K562 (cell line): Measurements from ENCODE around the gene SCP2. TPM values are rescaled to one million over a fixed set of nuclear protein-coding genes. Genes with fewer than 3 reads are reported as not detected.

Source experiments
- ATAC-seq: fragments of 200-7000 bp; cut with Tn5 transposase; 3 replicates; pipeline ENCODE4 v1.9.1; 2020; ENCODE audit warnings: moderate library complexity
- BruUV-seq: library from RNA; stranded (reverse); fragments of 400-500 nt; replicated peaks from 2 replicates; lab custom pipeline; 2021; lab: Mats Ljungman, UMichigan
- CTCF ChIA-PET: fragments of 300-600 bp; formaldehyde crosslinking; extraction: SDS; loops from one replicate; lab custom pipeline; 2021; ENCODE audit warnings: low intra/inter-chr PET ratio; lab: Yijun Ruan, JAX
- POLR2A ChIA-PET: fragments of 300-600, 350-650 bp; sonication (Branson Sonifier 250); formaldehyde crosslinking; extraction: SDS; loops from one replicate; lab custom pipeline; 2021; ENCODE audit warnings: antibody characterized with exemption, inconsistent platforms; lab: Yijun Ruan, JAX
- DNase-seq, 4 experiments: peaks; one replicate each; pipeline versions ENCODE4 v3.0.0 to v3.0.0-alpha.2; 2011 to 2018; ENCODE audit warnings: low spot score in 3 of 4, mixed read lengths in 3 of 4; ENCODE audit errors: extremely low read depth in 1 of 4
- FAIRE-seq: peaks from 2 replicates; lab custom pipeline; 2011; peaks lifted over from hg19 to GRCh38; lab: Jason Lieb, UNC
- H2AFZ ChIP-seq: 2 replicates; pipeline ENCODE4 v1.6.0; 2011; ENCODE audit warnings: low read depth, low read length, control low read depth, inconsistent platforms
- H3K27ac ChIP-seq: fragments of 200-600 bp; 3 replicates; pipeline ENCODE4 v1.8.0; 2011; ENCODE audit warnings: low read depth, mild to moderate bottlenecking, control low read depth, inconsistent platforms, low read length, moderate library complexity, mixed read lengths; ENCODE audit errors: extremely low read depth
- H3K27me3 ChIP-seq, 2 experiments: fragments of 300-600 bp in 1 of 2; 2 replicates in 1 of 2; 3 replicates in 1 of 2; pipeline versions ENCODE4 v1.6.0 to v1.8.0; 2011; ENCODE audit warnings: inconsistent platforms in 2 of 2, low read length in 2 of 2, mild to moderate bottlenecking in 1 of 2, mixed read lengths in 1 of 2, moderate library complexity in 1 of 2; ENCODE audit not compliant: control insufficient read depth in 2 of 2, insufficient read depth in 2 of 2
- H3K36me3 ChIP-seq: fragments of 300-600 bp; 3 replicates; pipeline ENCODE4 v1.8.0; 2011; ENCODE audit warnings: mild to moderate bottlenecking, low read length, inconsistent platforms; ENCODE audit not compliant: control insufficient read depth, insufficient read depth
- H3K4me1 ChIP-seq, 2 experiments: fragments of 200-600 bp in 1 of 2; replicated peaks in 1 of 2; 2 replicates in 1 of 2; 3 replicates in 1 of 2; pipeline versions ENCODE4 v1.5.1 to v1.8.0; 2011; ENCODE audit warnings: inconsistent platforms in 2 of 2, low read length in 2 of 2, mild to moderate bottlenecking in 1 of 2, mixed read lengths in 1 of 2, moderate library complexity in 1 of 2; ENCODE audit not compliant: control insufficient read depth in 2 of 2, insufficient read depth in 2 of 2
- H3K4me2 ChIP-seq: 2 replicates; pipeline ENCODE4 v1.6.1; 2011; ENCODE audit warnings: low read length, control low read depth, inconsistent platforms, mixed read lengths; ENCODE audit not compliant: insufficient read depth
- H3K4me3 ChIP-seq: fragments of 200-600 bp; sonication (generic), shearing (Covaris generic); 2 replicates; pipeline ENCODE4 v1.5.1; 2016; ENCODE audit warnings: control low read depth, inconsistent platforms
- H3K79me2 ChIP-seq: fragments of 200-600 bp; 3 replicates; pipeline ENCODE4 v1.8.0; 2011; ENCODE audit warnings: low read length, inconsistent platforms; ENCODE audit not compliant: control insufficient read depth, insufficient read depth
- H3K9ac ChIP-seq, 2 experiments: 2 replicates each; pipeline versions ENCODE4 v1.6.0 to v1.6.1; 2011; ENCODE audit warnings: low read depth in 2 of 2, low read length in 2 of 2, control low read depth in 1 of 2, inconsistent platforms in 1 of 2, mild to moderate bottlenecking in 1 of 2, mixed read lengths in 1 of 2; ENCODE audit not compliant: insufficient read depth in 1 of 2
- H3K9me1 ChIP-seq: one replicate; pipeline ENCODE4 v1.6.0; 2011; ENCODE audit warnings: inconsistent platforms, mild to moderate bottlenecking, low read length, moderate library complexity; ENCODE audit not compliant: control insufficient read depth, insufficient read depth
- H3K9me3 ChIP-seq: replicated peaks from 2 replicates; pipeline ENCODE4 v1.5.1; 2011; ENCODE audit warnings: low read depth, low read length, inconsistent platforms; ENCODE audit not compliant: control insufficient read depth, insufficient read depth
- H4K20me1 ChIP-seq: replicated peaks from 2 replicates; pipeline ENCODE4 v1.6.1; 2011; ENCODE audit warnings: low read length, inconsistent platforms, mixed read lengths; ENCODE audit not compliant: control insufficient read depth, insufficient read depth
- CREB5 ChIP-seq: fragments of 250-450 bp; sonication (Bioruptor Pico); IDR thresholded peaks from 2 replicates; pipeline ENCODE4 v1.5.0; 2020; ENCODE audit warnings: mild to moderate bottlenecking
- FIP1L1 ChIP-seq: fragments of 200-400 bp; formaldehyde crosslinking; IDR thresholded peaks from 2 replicates; pipeline ENCODE4 v1.6.1; 2018; ENCODE audit warnings: mild to moderate bottlenecking, low read depth, low read length; ENCODE audit not compliant: poor library complexity, severe bottlenecking
- KAT2B ChIP-seq: IDR thresholded peaks from one replicate; pipeline ENCODE4 v1.6.1; 2012; ENCODE audit warnings: low read depth, mild to moderate bottlenecking, control low read depth, inconsistent platforms, low read length, moderate library complexity
- MCM3 ChIP-seq: fragments of 450-650 bp; IDR thresholded peaks from 2 replicates; pipeline ENCODE4 v1.6.1; 2016
- PHTF2 ChIP-seq: fragments of 250-450 bp; sonication (Bioruptor Pico); IDR thresholded peaks from 2 replicates; pipeline ENCODE4 v1.5.0; 2021; ENCODE audit warnings: mild to moderate bottlenecking
- SETDB1 ChIP-seq: IDR thresholded peaks from one replicate; pipeline ENCODE4 v1.6.1; 2012; ENCODE audit warnings: low read length, control low read depth, inconsistent platforms
- SIN3B ChIP-seq: fragments of 450-650 bp; IDR thresholded peaks from 2 replicates; pipeline ENCODE4 v1.6.1; 2017; ENCODE audit warnings: low read depth, mild to moderate bottlenecking, moderate library complexity
- SMAD4 ChIP-seq: fragments of 250-450 bp; sonication (Bioruptor Pico); conservative IDR thresholded peaks from 2 replicates; pipeline ENCODE4 v1.8.0; 2021; ENCODE audit warnings: inconsistent platforms, mild to moderate bottlenecking, moderate library complexity
- THAP7 ChIP-seq: fragments of 250-450 bp; sonication (Bioruptor Pico); IDR thresholded peaks from 2 replicates; pipeline ENCODE4 v1.5.0; 2021
- ZBTB33 ChIP-seq: sonication (generic); formaldehyde crosslinking; IDR thresholded peaks from 2 replicates; pipeline ENCODE4 v1.8.1; 2023; ENCODE audit warnings: mild to moderate bottlenecking, missing genetic modification reagents
- ZNF408 ChIP-seq: fragments of 250-450 bp; sonication (Bioruptor Pico); IDR thresholded peaks from 2 replicates; pipeline ENCODE4 v1.4.0; 2020; ENCODE audit warnings: low read depth, mild to moderate bottlenecking, moderate library complexity
- WGBS: fragments of 100-300 bp; shearing (Covaris generic); methylation state at CpG from one replicate; pipeline ENCODE4 v1.1.6; 2016; ENCODE audit warnings: low coverage, mixed read lengths; ENCODE audit not compliant: insufficient coverage; ENCODE audit errors: missing lambda C conversion rate; 5-methylcytosine and 5-hydroxymethylcytosine counted together
- in situ Hi-C: fragments of 300-500 bp; cut with MboI; formaldehyde crosslinking; loops from 4 replicates; pipeline ENCODE4 v1.15.0; 2018; ENCODE audit warnings: inconsistent platforms, mixed read lengths
- intact Hi-C: fragments of 100-400 bp; cut with micrococcal nuclease; formaldehyde crosslinking; loops from 2 replicates; pipeline ENCODE4 v1.14.2; 2022
- polyA plus RNA-seq, 8 experiments: library from polyadenylated mRNA; depleted of rRNA in 4 of 8; stranded (reverse) in 5 of 8; unstranded in 3 of 8; fragments of >200 nt; fragmentation: Nextera tagmentation in 2 of 8; fragmentation: Illumina TruSeq in 1 of 8; extraction: Ambion mirVana in 2 of 8; extraction: Trizol in 1 of 8; gene quantifications; 2 replicates each; pipeline versions ENCODE4 v1.2.1 to v1.2.3, GENCODE V29; 2011 to 2014; ENCODE audit warnings: inconsistent platforms in 1 of 8, missing spikeins in 1 of 8
- total RNA-seq, 7 experiments: library from RNA; depleted of rRNA in 6 of 7; stranded (reverse); fragments of >200 nt in 6 of 7; fragmentation: Illumina TruSeq in 2 of 7; extraction: Trizol in 2 of 7; gene quantifications; 2 replicates each; pipeline versions ENCODE4 v1.2.1 to v1.2.3, GENCODE V29; 2011 to 2021; ENCODE audit warnings: low replicate concordance in 1 of 7

Gene SCP2
- total and polyA plus RNA-seq, 9 of the 15 experiments (the other 6 are each of a cell fraction or from before 2014, with no cell fraction given), result 63.8 to 258 (median 106) TPM

DNA sequence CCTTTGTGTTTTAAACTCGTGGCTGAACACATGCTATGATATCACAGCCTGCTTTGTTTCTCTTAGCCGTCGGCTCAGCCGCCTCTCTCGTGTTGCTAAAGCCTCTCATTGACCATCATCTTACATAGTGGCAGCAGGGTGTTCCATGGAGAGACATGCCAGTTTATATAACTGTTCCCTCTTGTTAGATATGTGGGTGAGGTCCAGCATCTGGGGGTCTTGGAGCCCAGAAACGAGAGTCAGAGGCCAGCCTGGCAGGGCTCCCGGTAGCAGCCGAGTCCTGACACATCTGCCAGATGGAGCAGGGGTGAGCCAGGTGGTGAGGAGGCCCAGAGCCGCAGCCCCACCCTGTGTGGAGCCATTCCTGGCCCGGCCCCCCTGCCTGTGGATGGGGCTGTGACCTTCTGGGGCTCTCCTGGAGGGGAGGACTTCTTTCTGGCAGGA, 146.8 kb downstream of the SCP2 start:
- POLR2A ChIA-PET, result interaction anchor here (0.7 kb wide), 1 partner anchor 323 kb away, joined by 3 read pairs; no protein-coding TSS in a partner anchor

More for the DNA sequence above, 146.8 kb downstream of the SCP2 start:
- no peaks in the 10 kb centered on the region for H3K36me3 ChIP-seq
- DNase-seq (no peak), ATAC-seq (peak; percentile 11; the same call in 2 of the 3 replicates), FAIRE-seq (no peak)
- H3K9me3 ChIP-seq, result no peaks in the 10 kb centered on the region
- 17% methylated on average over 10 of the region's 10 CpGs for WGBS
- peaks cover 12 to 36% of the 10 kb centered on the region in 2 experiments; a peak in 4 of 5 replicates for H3K27me3 ChIP-seq
- CTCF ChIA-PET, result no interaction called here
- no peaks in the 10 kb centered on the region for H4K20me1 ChIP-seq
- in situ Hi-C loops, result no loop called here
- no peak overlapping the region for H2AFZ ChIP-seq
- no peaks in the 10 kb centered on the region for H3K9me1 ChIP-seq
- peaks cover 0 to 38% of the 10 kb centered on the region in 2 experiments; a peak in 1 of 5 replicates for H3K4me1 ChIP-seq
- BruUV-seq, result no TSS peak
- H3K27ac ChIP-seq, result no peak overlapping the region
- H3K4me2 ChIP-seq, result no peak overlapping the region
- H3K79me2 ChIP-seq, result no peaks in the 10 kb centered on the region
- H3K9ac ChIP-seq, result 0 out of 4 replicates have a peak overlapping the region, but pooled peaks of 1 of the 2 experiments have one; percentile 37
- no peak for TF ChIP-seq MCM3
- TF ChIP-seq ZBTB33 (CRISPR knock-in tag), result no peak
- no peak for TF ChIP-seq KAT2B
- no peak for TF ChIP-seq PHTF2 (CRISPR knock-in tag)
- TF ChIP-seq SMAD4, result no peak
- no peak for TF ChIP-seq THAP7
- no peak for TF ChIP-seq SIN3B
- TF ChIP-seq FIP1L1, result no peak
- no peak for TF ChIP-seq ZNF408 (CRISPR knock-in tag)
- no peak for TF ChIP-seq SETDB1
- no peak for TF ChIP-seq CREB5 (CRISPR knock-in tag)
- intact Hi-C loops, result no loop called here
- H3K4me3 ChIP-seq, result no peak overlapping the region
